Loucy (cell line): Measurements from ENCODE around the gene PHYHD1.

Source experiments
- H2AFZ ChIP-seq: fragments of 200-600 bp; sonication (generic); 2 replicates; pipeline ENCODE4 v1.6.0; 2016; ENCODE audit warnings: antibody characterized with exemption, mild to moderate bottlenecking, low read length, moderate library complexity
- H3F3A ChIP-seq: fragments of 200-600 bp; 2 replicates; pipeline ENCODE4 v1.6.0; 2016; ENCODE audit warnings: antibody characterized with exemption, low read depth, mild to moderate bottlenecking
- H3K27me3 ChIP-seq: fragments of 200-600 bp; sonication (generic); 2 replicates; pipeline ENCODE4 v1.6.1; 2014; ENCODE audit warnings: low read length, mild to moderate bottlenecking; ENCODE audit not compliant: insufficient read depth, poor library complexity, severe bottlenecking
- H3K36me3 ChIP-seq: fragments of 200-600 bp; sonication (generic); 2 replicates; pipeline ENCODE4 v1.6.1; 2016; ENCODE audit warnings: low read length; ENCODE audit not compliant: insufficient read depth
- H3K4me1 ChIP-seq: fragments of 200-600 bp; sonication (generic); 2 replicates; pipeline ENCODE4 v1.5.1; 2014; ENCODE audit warnings: low read length, mild to moderate bottlenecking; ENCODE audit not compliant: insufficient read depth, poor library complexity, severe bottlenecking
- H3K4me2 ChIP-seq: fragments of 200-600 bp; sonication (generic); 2 replicates; pipeline ENCODE4 v1.6.0; 2014; ENCODE audit warnings: antibody characterized with exemption, low read length, low read depth, mild to moderate bottlenecking; ENCODE audit not compliant: poor library complexity, severe bottlenecking
- H3K4me3 ChIP-seq: fragments of 200-600 bp; sonication (generic); 2 replicates; pipeline ENCODE4 v1.5.1; 2014; ENCODE audit warnings: low read length, mild to moderate bottlenecking, mixed read lengths; ENCODE audit not compliant: poor library complexity, severe bottlenecking
- H3K79me2 ChIP-seq: fragments of 200-600 bp; sonication (generic); 2 replicates; pipeline ENCODE4 v1.6.1; 2014; ENCODE audit warnings: low read length; ENCODE audit not compliant: insufficient read depth
- H3K9ac ChIP-seq: fragments of 200-600 bp; sonication (generic); 2 replicates; pipeline ENCODE4 v1.6.0; 2014; ENCODE audit warnings: mild to moderate bottlenecking, low read depth, low read length, moderate library complexity; ENCODE audit not compliant: poor library complexity, severe bottlenecking
- H3K9me2 ChIP-seq: fragments of 200-600 bp; sonication (generic); replicated peaks from 2 replicates; pipeline ENCODE4 v1.6.1; 2016; ENCODE audit warnings: low read depth, low read length, mixed read lengths
- H3K9me3 ChIP-seq: fragments of 200-600 bp; sonication (generic); 2 replicates; pipeline ENCODE4 v1.6.1; 2014; ENCODE audit warnings: mild to moderate bottlenecking, antibody characterized with exemption, low read length, low read depth; ENCODE audit not compliant: insufficient read depth
- H4K20me1 ChIP-seq: fragments of 200-600 bp; sonication (generic); 2 replicates; pipeline ENCODE4 v1.6.0; 2014; ENCODE audit warnings: antibody characterized with exemption, low read length, mild to moderate bottlenecking; ENCODE audit not compliant: insufficient read depth, poor library complexity, severe bottlenecking
- EZH2phosphoT487 ChIP-seq: fragments of 200-600 bp; IDR thresholded peaks from 2 replicates; pipeline ENCODE4 v1.6.1; 2018; ENCODE audit warnings: antibody characterized with exemption, mild to moderate bottlenecking, moderate library complexity, borderline replicate concordance
- TF ChIP-seq, protein P1 (sequence below): fragments of 200-600 bp; sonication (generic); conservative IDR thresholded peaks from 2 replicates; pipeline ENCODE4 v1.5.1; 2014; ENCODE audit warnings: mild to moderate bottlenecking, antibody characterized with exemption, low read length

PHYHD1 gene

DNA sequence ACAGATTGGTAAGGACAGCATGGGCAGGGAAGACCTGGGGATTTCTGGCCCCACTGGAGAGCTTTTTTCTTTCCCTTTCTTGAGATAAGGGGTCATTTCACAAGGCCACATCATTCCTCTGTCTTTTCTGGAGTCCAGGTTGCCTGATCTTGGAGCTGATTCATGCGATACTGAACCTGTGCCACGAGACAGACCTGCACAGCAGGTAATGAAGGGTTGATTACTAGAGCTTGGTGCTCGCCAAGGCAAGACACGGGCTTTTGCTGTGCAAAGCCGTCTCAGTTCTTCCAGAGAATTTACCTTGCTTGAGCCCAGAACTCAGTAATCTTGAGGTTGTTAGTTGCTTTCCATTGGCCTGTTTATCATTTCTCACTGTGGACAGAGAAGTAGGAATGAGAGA is 65.9 kb downstream of the PHYHD1 start:
- no peaks in the 10 kb centered on the region for H3K4me1 ChIP-seq

DNA sequence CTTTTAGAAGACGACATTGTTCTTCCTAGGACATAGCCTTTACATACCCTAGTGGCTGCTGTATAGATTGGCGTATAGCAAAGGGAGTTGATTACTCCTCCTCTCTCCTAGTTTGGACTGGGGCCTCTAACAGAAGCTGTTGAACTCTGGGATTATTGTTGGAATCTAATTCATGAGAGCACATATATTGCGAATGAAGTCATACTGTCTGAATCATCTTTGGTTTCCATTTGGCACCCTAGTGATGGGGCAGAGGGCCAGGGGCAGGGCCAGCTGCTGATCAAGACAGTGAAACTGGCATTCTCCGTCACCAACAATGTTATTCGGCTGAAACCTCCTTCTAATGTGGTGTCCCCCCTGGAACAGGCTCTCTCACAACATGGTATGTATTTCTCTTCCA is 67.0 kb downstream of the PHYHD1 start:
- Histone ChIP-seq H2AFZ (no peak overlapping the region), H3K36me3 (peaks cover 58% of the 10 kb centered on the region; the same call in 1 of the 2 replicates), H4K20me1 (no peaks in the 10 kb centered on the region), H3K9me2 (no peaks in the 10 kb centered on the region), H3K4me2 (no peak overlapping the region), H3K79me2 (no peaks in the 10 kb centered on the region), H3K4me3 (no peak overlapping the region), H3F3A (no peaks in the 10 kb centered on the region), H3K4me1 (no peaks in the 10 kb centered on the region), H3K27me3 (no peaks in the 10 kb centered on the region), H3K9ac (no peak overlapping the region), H3K9me3 (no peaks in the 10 kb centered on the region)
- no peak for TF ChIP-seq EZH2phosphoT487
- TF ChIP-seq, protein P1, sequence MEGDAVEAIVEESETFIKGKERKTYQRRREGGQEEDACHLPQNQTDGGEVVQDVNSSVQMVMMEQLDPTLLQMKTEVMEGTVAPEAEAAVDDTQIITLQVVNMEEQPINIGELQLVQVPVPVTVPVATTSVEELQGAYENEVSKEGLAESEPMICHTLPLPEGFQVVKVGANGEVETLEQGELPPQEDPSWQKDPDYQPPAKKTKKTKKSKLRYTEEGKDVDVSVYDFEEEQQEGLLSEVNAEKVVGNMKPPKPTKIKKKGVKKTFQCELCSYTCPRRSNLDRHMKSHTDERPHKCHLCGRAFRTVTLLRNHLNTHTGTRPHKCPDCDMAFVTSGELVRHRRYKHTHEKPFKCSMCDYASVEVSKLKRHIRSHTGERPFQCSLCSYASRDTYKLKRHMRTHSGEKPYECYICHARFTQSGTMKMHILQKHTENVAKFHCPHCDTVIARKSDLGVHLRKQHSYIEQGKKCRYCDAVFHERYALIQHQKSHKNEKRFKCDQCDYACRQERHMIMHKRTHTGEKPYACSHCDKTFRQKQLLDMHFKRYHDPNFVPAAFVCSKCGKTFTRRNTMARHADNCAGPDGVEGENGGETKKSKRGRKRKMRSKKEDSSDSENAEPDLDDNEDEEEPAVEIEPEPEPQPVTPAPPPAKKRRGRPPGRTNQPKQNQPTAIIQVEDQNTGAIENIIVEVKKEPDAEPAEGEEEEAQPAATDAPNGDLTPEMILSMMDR = no peak

More for the DNA sequence above, 65.9 kb downstream of the PHYHD1 start:
- no peaks in the 10 kb centered on the region for H3F3A ChIP-seq
- H3K4me2 ChIP-seq = no peak overlapping the region
- H3K9ac ChIP-seq = no peak overlapping the region
- peaks cover 64% of the 10 kb centered on the region; the same call in 1 of the 2 replicates for H3K36me3 ChIP-seq
- H3K27me3 ChIP-seq = no peaks in the 10 kb centered on the region
- no peaks in the 10 kb centered on the region for H4K20me1 ChIP-seq
- H3K9me3 ChIP-seq = no peaks in the 10 kb centered on the region
- no peaks in the 10 kb centered on the region for H3K79me2 ChIP-seq
- no peaks in the 10 kb centered on the region for H3K9me2 ChIP-seq
- H2AFZ ChIP-seq = no peak overlapping the region
- no peak overlapping the region for H3K4me3 ChIP-seq
- TF ChIP-seq EZH2phosphoT487 = no peak
- TF ChIP-seq, protein P1 = no peak
